Esophagus squamous epithelium (tissue), 5 donors: ENCODE data around the gene CECR2. TPM values are rescaled to one million over a fixed set of nuclear protein-coding genes. Genes with fewer than 3 reads are reported as not detected.

ENCODE experiments used
- DNase-seq: peaks from one replicate; lab custom pipeline; 2025; lab: John Stamatoyannopoulos, UW
- H3K27ac ChIP-seq, 4 donors: fragments of 200-600 bp; sonication (generic); one replicate each; pipeline ENCODE4 v1.5.1; 2016 to 2019; ENCODE audit warnings: mild to moderate bottlenecking in 1 of 4
- H3K27me3 ChIP-seq, 4 donors: fragments of 200-600 bp; sonication (generic); 1 replicate in 3 of 4; 2 replicates in 1 of 4; pipeline versions ENCODE4 v1.5.1 to v1.6.0; 2017 to 2021; ENCODE audit warnings: antibody characterized with exemption in 1 of 4
- H3K36me3 ChIP-seq, 3 donors: fragments of 200-600 bp; sonication (generic); one replicate each; pipeline ENCODE4 v1.5.1; 2016 to 2019
- H3K4me1 ChIP-seq, 3 donors: fragments of 200-600 bp; sonication (generic); one replicate each; pipeline ENCODE4 v1.5.1; 2017 to 2019
- H3K4me3 ChIP-seq, 4 donors: fragments of 200-600 bp; sonication (generic); 1 replicate in 3 of 4; 2 replicates in 1 of 4; pipeline ENCODE4 v1.5.1; 2016 to 2019; ENCODE audit warnings: mild to moderate bottlenecking in 2 of 4, moderate library complexity in 1 of 4
- H3K9me3 ChIP-seq, 3 donors: fragments of 200-600 bp; sonication (generic); one replicate each; pipeline ENCODE4 v1.5.1; 2016 to 2019
- POLR2A ChIP-seq, 4 donors: fragments of 450-650 bp; IDR thresholded peaks; one replicate each; pipeline ENCODE4 v1.6.1; 2017; ENCODE audit warnings: antibody characterized with exemption in 4 of 4, mild to moderate bottlenecking in 4 of 4, moderate library complexity in 3 of 4
- WGBS, 2 donors: methylation state at CpG; one replicate each; pipeline ENCODE4 v1.1.5; 2018; 5-methylcytosine and 5-hydroxymethylcytosine counted together
- intact Hi-C: fragments of 100-400 bp; cut with DNase I; formaldehyde crosslinking; loops from one replicate; pipeline ENCODE4 v1.15.0; 2022
- total RNA-seq, 4 donors: library from RNA; depleted of rRNA; stranded (reverse); fragments of >200 nt; gene quantifications; one replicate each; pipeline ENCODE4 v1.1.0, GENCODE V29; 2016
- TF ChIP-seq, protein P1 (sequence below), 6 experiments: fragments of 450-650 bp in 4 of 6; fragments of 200-600 bp in 2 of 6; sonication (generic) in 2 of 6; IDR thresholded peaks; one replicate each; pipeline ENCODE4 v1.5.1; 2016 to 2019; ENCODE audit warnings: antibody characterized with exemption in 6 of 6, mild to moderate bottlenecking in 4 of 6, moderate library complexity in 4 of 6
- donor health status: DM: yes; HTN: yes; CAD: no.

The CECR2 gene
- total RNA-seq, 4 donors from 2014 or later, result 0.13 to 0.57 (median 0.26) TPM

DNA sequence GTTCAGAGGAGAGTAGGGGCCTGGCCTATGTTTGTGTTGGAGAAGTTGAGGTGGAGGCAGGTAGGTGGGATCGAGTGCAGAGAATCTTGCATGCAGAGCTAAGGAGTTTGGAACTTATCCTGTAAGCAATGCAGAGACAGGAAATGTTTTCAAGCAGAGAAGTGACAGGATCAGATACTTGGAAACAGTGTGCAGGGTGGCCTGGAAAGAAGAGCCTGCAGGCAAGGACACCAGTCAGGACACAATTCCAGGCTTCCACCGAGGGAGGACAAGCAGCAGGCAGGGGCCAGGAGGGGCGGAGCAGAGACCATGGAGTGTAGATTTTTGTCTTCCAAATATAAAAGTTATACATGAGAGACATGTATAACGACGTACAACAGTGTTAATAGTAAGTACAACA lies 26.9 kb upstream of the CECR2 start:
- DNase-seq, result no peak
- Histone ChIP-seq H3K4me3 (no peak overlapping the region), H3K27ac (no peak overlapping the region), H3K9me3 (no peaks in the 10 kb centered on the region), H3K4me1 (no peaks in the 10 kb centered on the region), H3K27me3 (peaks cover 0 to 18% (median 0%) of the 10 kb centered on the region in 4 donors), H3K36me3 (no peaks in the 10 kb centered on the region)
- 54 to 62% methylated on average over 5 of the region's 5 CpGs for WGBS, 2 donors
- TF ChIP-seq, protein P1, sequence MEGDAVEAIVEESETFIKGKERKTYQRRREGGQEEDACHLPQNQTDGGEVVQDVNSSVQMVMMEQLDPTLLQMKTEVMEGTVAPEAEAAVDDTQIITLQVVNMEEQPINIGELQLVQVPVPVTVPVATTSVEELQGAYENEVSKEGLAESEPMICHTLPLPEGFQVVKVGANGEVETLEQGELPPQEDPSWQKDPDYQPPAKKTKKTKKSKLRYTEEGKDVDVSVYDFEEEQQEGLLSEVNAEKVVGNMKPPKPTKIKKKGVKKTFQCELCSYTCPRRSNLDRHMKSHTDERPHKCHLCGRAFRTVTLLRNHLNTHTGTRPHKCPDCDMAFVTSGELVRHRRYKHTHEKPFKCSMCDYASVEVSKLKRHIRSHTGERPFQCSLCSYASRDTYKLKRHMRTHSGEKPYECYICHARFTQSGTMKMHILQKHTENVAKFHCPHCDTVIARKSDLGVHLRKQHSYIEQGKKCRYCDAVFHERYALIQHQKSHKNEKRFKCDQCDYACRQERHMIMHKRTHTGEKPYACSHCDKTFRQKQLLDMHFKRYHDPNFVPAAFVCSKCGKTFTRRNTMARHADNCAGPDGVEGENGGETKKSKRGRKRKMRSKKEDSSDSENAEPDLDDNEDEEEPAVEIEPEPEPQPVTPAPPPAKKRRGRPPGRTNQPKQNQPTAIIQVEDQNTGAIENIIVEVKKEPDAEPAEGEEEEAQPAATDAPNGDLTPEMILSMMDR (IDR thresholded peaks at IDR 0.05), result no peak
- TF ChIP-seq POLR2A (IDR thresholded peaks at IDR 0.05), result no peak
- intact Hi-C loops, result no loop called here

DNA sequence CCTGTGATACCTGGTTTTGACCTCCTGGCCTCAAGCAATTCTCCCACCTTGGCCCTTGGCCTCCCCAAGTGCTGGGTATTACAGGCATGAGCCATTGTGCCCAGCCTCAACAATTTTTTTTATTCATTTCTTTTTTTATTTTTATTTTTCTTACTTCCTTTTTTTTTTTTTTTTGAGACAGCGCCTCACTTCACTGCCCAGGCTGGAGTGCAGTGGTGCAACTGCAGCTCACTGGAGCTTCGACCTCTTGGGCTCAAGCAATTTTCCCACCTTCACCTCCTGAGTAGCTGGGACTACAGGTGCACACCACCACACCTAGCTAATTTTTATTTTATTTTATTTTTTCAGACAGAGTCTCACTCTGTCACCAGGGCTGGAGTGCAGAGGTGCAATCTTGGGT lies 25.5 kb upstream of the CECR2 start:
- TF ChIP-seq, protein P1 (IDR thresholded peaks at IDR 0.05), result peak in 1 of 6 experiments; percentile 8
- TF ChIP-seq POLR2A (IDR thresholded peaks at IDR 0.05), result no peak
- 73 to 89% methylated on average over 2 of the region's 2 CpGs for WGBS, 2 donors
- intact Hi-C loops, result no loop called here
- Histone ChIP-seq H3K9me3 (no peaks in the 10 kb centered on the region), H3K4me3 (no peak overlapping the region), H3K27ac (no peak overlapping the region), H3K27me3 (peaks cover 0 to 13% (median 0%) of the 10 kb centered on the region in 4 donors), H3K4me1 (no peaks in the 10 kb centered on the region), H3K36me3 (no peaks in the 10 kb centered on the region)
- no peak for DNase-seq

DNA sequence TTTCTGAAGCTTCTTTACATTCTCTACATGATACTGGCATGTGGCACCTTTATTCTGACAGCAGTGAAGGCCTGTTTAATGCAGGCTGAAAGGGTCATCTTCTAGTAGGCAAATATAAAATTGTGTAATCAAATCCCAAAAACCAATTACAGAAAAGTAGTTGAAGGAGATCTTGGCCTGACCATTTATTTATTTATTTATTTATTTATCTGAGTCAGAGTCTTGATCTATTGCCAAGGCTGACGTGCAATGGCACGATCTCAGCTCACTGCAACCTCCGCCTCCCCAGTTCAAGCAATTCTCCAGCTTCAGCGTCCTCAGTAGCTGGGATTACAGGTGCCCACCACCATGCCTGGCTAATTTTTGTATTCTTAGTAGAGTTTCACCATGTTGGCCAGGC lies 22.7 kb upstream of the CECR2 start:
- intact Hi-C loops, result no loop called here
- Histone ChIP-seq H3K4me3 (no peak overlapping the region), H3K9me3 (no peaks in the 10 kb centered on the region), H3K27me3 (peaks cover 0 to 30% (median 0%) of the 10 kb centered on the region in 4 donors), H3K27ac (no peak overlapping the region), H3K4me1 (no peaks in the 10 kb centered on the region), H3K36me3 (no peaks in the 10 kb centered on the region)
- DNase-seq, result no peak
- TF ChIP-seq, protein P1 (IDR thresholded peaks at IDR 0.05), result no peak
- no peak for TF ChIP-seq POLR2A (IDR thresholded peaks at IDR 0.05)
- 35% methylated on average over 4 of the region's 4 CpGs for WGBS, 2 donors

DNA sequence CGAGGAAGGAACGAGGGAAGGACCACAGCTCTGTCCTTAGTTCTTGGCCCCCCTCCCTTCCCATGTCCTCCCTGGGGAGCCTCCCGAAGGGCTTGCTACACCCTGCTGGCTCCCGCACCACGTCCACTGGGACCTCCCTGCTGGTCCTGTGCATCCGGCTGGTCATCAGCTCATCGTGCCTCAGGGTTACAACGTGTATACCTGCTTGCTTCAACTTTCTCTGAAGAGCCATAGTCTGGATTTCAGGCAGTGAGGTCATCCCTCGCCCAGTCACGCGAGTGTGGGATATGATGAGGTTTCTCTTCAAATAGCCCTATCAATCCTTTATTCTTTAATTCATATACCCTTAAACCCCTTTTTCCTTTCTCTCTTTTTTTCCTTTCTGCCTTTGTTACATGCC lies 21.5 kb upstream of the CECR2 start:
- TF ChIP-seq POLR2A (IDR thresholded peaks at IDR 0.05), result no peak
- TF ChIP-seq, protein P1 (IDR thresholded peaks at IDR 0.05), result no peak
- intact Hi-C loops, result no loop called here
- no peak for DNase-seq
- H3K27me3 ChIP-seq, result peaks cover 0 to 30% (median 0%) of the 10 kb centered on the region in 4 donors
- no peaks in the 10 kb centered on the region for H3K9me3 ChIP-seq
- H3K36me3 ChIP-seq, result no peaks in the 10 kb centered on the region
- H3K4me3 ChIP-seq, result no peak overlapping the region
- WGBS, 2 donors, result 80 to 85% methylated on average over 10 to 11 of the region's 11 CpGs
- no peak overlapping the region for H3K27ac ChIP-seq
- H3K4me1 ChIP-seq, result no peaks in the 10 kb centered on the region

DNA sequence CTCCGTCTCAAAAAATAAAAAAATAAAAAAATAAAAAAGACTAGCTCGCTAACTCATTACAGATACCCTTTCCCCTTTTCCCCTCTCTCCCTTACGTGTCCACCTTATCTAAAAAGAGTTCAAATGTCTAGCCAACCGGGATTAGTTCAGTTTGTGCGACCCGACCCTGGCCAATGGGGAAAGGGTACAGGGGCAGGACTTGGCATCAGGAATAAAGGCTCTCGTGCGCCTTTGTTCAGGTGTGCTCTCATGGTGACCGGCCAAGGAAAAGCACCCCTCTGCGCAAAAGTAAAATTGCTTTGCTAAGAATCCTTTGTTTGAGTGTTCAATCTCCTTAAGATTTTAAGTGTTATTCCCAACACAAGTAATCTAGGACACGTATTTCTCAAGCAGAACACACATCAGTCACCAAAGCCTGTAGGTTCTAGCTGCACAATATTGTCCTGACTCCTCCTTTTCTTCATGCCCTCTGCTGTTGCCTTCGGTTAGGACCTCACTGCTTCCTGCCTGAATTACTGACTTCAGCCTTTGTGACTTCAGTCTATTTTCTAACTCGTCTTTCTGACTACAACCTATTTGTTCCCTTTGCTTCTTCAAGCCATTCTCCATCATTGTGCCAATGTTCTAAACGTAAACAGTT lies 20.7 kb upstream of the CECR2 start:
- no peak for DNase-seq
- Histone ChIP-seq H3K4me1 (no peaks in the 10 kb centered on the region), H3K27ac (no peak overlapping the region), H3K9me3 (no peaks in the 10 kb centered on the region), H3K36me3 (no peaks in the 10 kb centered on the region), H3K27me3 (peaks cover 0 to 30% (median 0%) of the 10 kb centered on the region in 4 donors), H3K4me3 (no peak overlapping the region)
- 72 to 77% methylated on average over 14 of the region's 14 CpGs for WGBS, 2 donors
- intact Hi-C loops, result no loop called here
- TF ChIP-seq POLR2A (IDR thresholded peaks at IDR 0.05), result no peak
- TF ChIP-seq, protein P1 (IDR thresholded peaks at IDR 0.05), result no peak
